CD4-positive, CD25-positive, alpha-beta regulatory T cell (primary cell): Measurements from ENCODE around the gene DLG5. TPM values are rescaled to one million over a fixed set of nuclear protein-coding genes. Genes with fewer than 3 reads are reported as not detected.

Experiments
- ATAC-seq, 2 donors: fragments of 150-1000 bp; cut with Tn5 transposase; one replicate each; pipeline ENCODE4 v1.10.0; 2021; ENCODE audit warnings: low read depth in 2 of 2, moderate number of reproducible peaks in 2 of 2, moderate library complexity in 1 of 2
- DNase-seq, 3 donors: peaks; one replicate each; pipeline versions ENCODE4 v3.0.0 to v3.0.0-alpha.2; 2012 to 2022; ENCODE audit warnings: mixed read lengths in 1 of 3
- H3K27ac ChIP-seq: one replicate; pipeline ENCODE4 v1.7.0; 2013; ENCODE audit warnings: mild to moderate bottlenecking, low read length; ENCODE audit not compliant: insufficient read depth, poor library complexity, severe bottlenecking
- H3K27me3 ChIP-seq: one replicate; pipeline ENCODE4 v1.7.0; 2013; ENCODE audit warnings: low read length; ENCODE audit not compliant: control insufficient read depth, insufficient read depth
- H3K36me3 ChIP-seq: one replicate; pipeline ENCODE4 v1.7.0; 2013; ENCODE audit warnings: mild to moderate bottlenecking, low read length, moderate library complexity; ENCODE audit not compliant: control insufficient read depth, insufficient read depth
- H3K4me1 ChIP-seq: 2 replicates; pipeline ENCODE4 v1.7.0; 2013; ENCODE audit warnings: mild to moderate bottlenecking, low read length; ENCODE audit not compliant: insufficient read depth, control insufficient read depth, poor library complexity, severe bottlenecking
- H3K4me3 ChIP-seq: one replicate; pipeline ENCODE4 v1.7.0; 2013; ENCODE audit warnings: low read depth, mild to moderate bottlenecking, low read length, moderate library complexity
- H3K9me3 ChIP-seq, 2 experiments: 1 replicate in 1 of 2; 2 replicates in 1 of 2; pipeline ENCODE4 v1.7.0; 2013; ENCODE audit warnings: low read length in 2 of 2, mild to moderate bottlenecking in 1 of 2, moderate library complexity in 1 of 2; ENCODE audit not compliant: control insufficient read depth in 2 of 2
- H3K27ac Mint-ChIP-seq, 3 donors: one replicate each; pipeline ENCODE4 v1.8.0; 2020 to 2022; ENCODE audit warnings: mild to moderate bottlenecking in 3 of 3, mixed read lengths in 3 of 3, moderate library complexity in 2 of 3
- H3K27me3 Mint-ChIP-seq: one replicate; pipeline ENCODE4 v1.8.0; 2022; ENCODE audit warnings: mild to moderate bottlenecking, mixed read lengths
- H3K36me3 Mint-ChIP-seq: one replicate; pipeline ENCODE4 v1.8.0; 2020; ENCODE audit warnings: mixed read lengths
- H3K4me1 Mint-ChIP-seq, 4 donors: one replicate each; pipeline ENCODE4 v1.8.0; 2020 to 2022; ENCODE audit warnings: mixed read lengths in 4 of 4, mild to moderate bottlenecking in 1 of 4
- H3K4me3 Mint-ChIP-seq, 4 donors: one replicate each; pipeline ENCODE4 v1.8.0; 2020 to 2022; ENCODE audit warnings: mild to moderate bottlenecking in 4 of 4, mixed read lengths in 4 of 4, moderate library complexity in 3 of 4
- H3K9me3 Mint-ChIP-seq, 7 donors: one replicate each; pipeline ENCODE4 v1.8.0; 2020 to 2022; ENCODE audit warnings: mixed read lengths in 7 of 7, mild to moderate bottlenecking in 3 of 7, moderate library complexity in 2 of 7
- polyA plus RNA-seq, 4 donors: library from polyadenylated mRNA; unstranded; fragments of 300-500 nt; fragmentation: Illumina TruSeq; gene quantifications; one replicate each; pipeline ENCODE4 v1.2.3, GENCODE V29; 2021
- total RNA-seq: library from RNA; stranded (reverse); gene quantifications from one replicate; pipeline ENCODE4 v1.2.3, GENCODE V29; 2022

Gene DLG5
- total and polyA plus RNA-seq, 5 donors from 2014 or later = 0.06 to 3.7 (median 0.14) TPM; not detected in 1

- Mint-ChIP-seq H3K9me3 (no peaks in the 10 kb centered on the region), H3K36me3 (peaks cover 3% of the 10 kb centered on the region), H3K27ac (no peak overlapping the region), H3K4me3 (no peak overlapping the region), H3K4me1 (no peaks in the 10 kb centered on the region), H3K27me3 (peaks cover 17% of the 10 kb centered on the region)
- DNase-seq (no peak), ATAC-seq (no peak)
- Histone ChIP-seq H3K4me1 (no peaks in the 10 kb centered on the region), H3K4me3 (no peak overlapping the region), H3K36me3 (no peaks in the 10 kb centered on the region), H3K9me3 (no peaks in the 10 kb centered on the region), H3K27ac (no peak overlapping the region), H3K27me3 (no peaks in the 10 kb centered on the region)
Observed at GRCh38 chr10:77943121-77943901, 16.8 kb upstream of the DLG5 start.

GRCh38 chr10:77941790-77942189 is 15.2 kb upstream of the DLG5 start:
- Histone ChIP-seq H3K27ac (no peak overlapping the region), H3K36me3 (no peaks in the 10 kb centered on the region), H3K27me3 (no peaks in the 10 kb centered on the region), H3K4me3 (no peak overlapping the region), H3K4me1 (no peaks in the 10 kb centered on the region), H3K9me3 (no peaks in the 10 kb centered on the region)
- H3K36me3 Mint-ChIP-seq = peaks cover 3% of the 10 kb centered on the region
- H3K4me3 Mint-ChIP-seq = no peak overlapping the region
- ATAC-seq = no peak
- H3K4me1 Mint-ChIP-seq = no peaks in the 10 kb centered on the region
- peaks cover 17% of the 10 kb centered on the region for H3K27me3 Mint-ChIP-seq
- H3K9me3 Mint-ChIP-seq = no peaks in the 10 kb centered on the region
- peak overlapping the region in 1 of 3 donors; percentile 14 for H3K27ac Mint-ChIP-seq
- DNase-seq = no peak

- Mint-ChIP-seq H3K27ac (no peak overlapping the region), H3K4me1 (no peaks in the 10 kb centered on the region), H3K27me3 (peaks cover 17% of the 10 kb centered on the region), H3K36me3 (peaks cover 3% of the 10 kb centered on the region), H3K4me3 (no peak overlapping the region), H3K9me3 (no peaks in the 10 kb centered on the region)
- DNase-seq (no peak), ATAC-seq (no peak)
- H3K36me3 ChIP-seq = no peaks in the 10 kb centered on the region
- H3K27me3 ChIP-seq = no peaks in the 10 kb centered on the region
- H3K9me3 ChIP-seq = no peaks in the 10 kb centered on the region
- H3K4me1 ChIP-seq = no peaks in the 10 kb centered on the region
- no peak overlapping the region for H3K4me3 ChIP-seq
- no peak overlapping the region for H3K27ac ChIP-seq
Observed at GRCh38 chr10:77940627-77941026, 14.1 kb upstream of the DLG5 start.

GRCh38 chr10:77940225-77940624 is 13.7 kb upstream of the DLG5 start:
- H3K36me3 ChIP-seq = no peaks in the 10 kb centered on the region
- Mint-ChIP-seq H3K4me1 (no peaks in the 10 kb centered on the region), H3K27ac (no peak overlapping the region), H3K27me3 (peaks cover 13% of the 10 kb centered on the region), H3K36me3 (peaks cover 3% of the 10 kb centered on the region), H3K4me3 (no peak overlapping the region), H3K9me3 (no peaks in the 10 kb centered on the region)
- DNase-seq = no peak
- ATAC-seq = no peak
- no peak overlapping the region for H3K27ac ChIP-seq
- H3K27me3 ChIP-seq = no peaks in the 10 kb centered on the region
- H3K4me3 ChIP-seq = no peak overlapping the region
- H3K4me1 ChIP-seq = no peaks in the 10 kb centered on the region
- no peaks in the 10 kb centered on the region for H3K9me3 ChIP-seq

GRCh38 chr10:77939561-77940001 is 13.0 kb upstream of the DLG5 start:
- Mint-ChIP-seq H3K27me3 (peaks cover 12% of the 10 kb centered on the region), H3K4me3 (no peak overlapping the region), H3K4me1 (no peaks in the 10 kb centered on the region), H3K36me3 (peaks cover 3% of the 10 kb centered on the region), H3K9me3 (no peaks in the 10 kb centered on the region), H3K27ac (no peak overlapping the region)
- Histone ChIP-seq H3K36me3 (no peaks in the 10 kb centered on the region), H3K9me3 (no peaks in the 10 kb centered on the region), H3K27me3 (no peaks in the 10 kb centered on the region), H3K4me3 (no peak overlapping the region), H3K27ac (no peak overlapping the region), H3K4me1 (no peaks in the 10 kb centered on the region)
- DNase-seq (no peak), ATAC-seq (no peak)

GRCh38 chr10:77936697-77937567 is 10.4 kb upstream of the DLG5 start:
- ATAC-seq = no peak
- Histone ChIP-seq H3K4me1 (no peaks in the 10 kb centered on the region), H3K27me3 (no peaks in the 10 kb centered on the region), H3K27ac (no peak overlapping the region), H3K4me3 (no peak overlapping the region), H3K36me3 (no peaks in the 10 kb centered on the region), H3K9me3 (no peaks in the 10 kb centered on the region)
- Mint-ChIP-seq H3K36me3 (no peaks in the 10 kb centered on the region), H3K4me1 (no peaks in the 10 kb centered on the region), H3K27me3 (peaks cover 15% of the 10 kb centered on the region), H3K27ac (no peak overlapping the region), H3K9me3 (no peaks in the 10 kb centered on the region), H3K4me3 (no peak overlapping the region)
- no peak for DNase-seq

- Mint-ChIP-seq H3K36me3 (no peaks in the 10 kb centered on the region), H3K9me3 (peaks cover 0 to 3% (median 0%) of the 10 kb centered on the region in 7 donors), H3K4me3 (peak overlapping the region in 1 of 4 donors; percentile 59), H3K27ac (peak overlapping the region in 1 of 3 donors; percentile 56), H3K27me3 (peaks cover 51% of the 10 kb centered on the region), H3K4me1 (peaks cover 0 to 7% (median 3%) of the 10 kb centered on the region in 4 donors)
- Histone ChIP-seq H3K9me3 (no peaks in the 10 kb centered on the region), H3K36me3 (no peaks in the 10 kb centered on the region), H3K27me3 (peaks cover 16% of the 10 kb centered on the region), H3K4me1 (peaks cover 2% of the 10 kb centered on the region), H3K4me3 (no peak overlapping the region), H3K27ac (no peak overlapping the region)
- ATAC-seq (no peak), DNase-seq (no peak)
Observed at GRCh38 chr10:77932016-77932715, 5.6 kb upstream of the DLG5 start.
